ENCODE measurements around the gene HSD3B1.

DNA sequence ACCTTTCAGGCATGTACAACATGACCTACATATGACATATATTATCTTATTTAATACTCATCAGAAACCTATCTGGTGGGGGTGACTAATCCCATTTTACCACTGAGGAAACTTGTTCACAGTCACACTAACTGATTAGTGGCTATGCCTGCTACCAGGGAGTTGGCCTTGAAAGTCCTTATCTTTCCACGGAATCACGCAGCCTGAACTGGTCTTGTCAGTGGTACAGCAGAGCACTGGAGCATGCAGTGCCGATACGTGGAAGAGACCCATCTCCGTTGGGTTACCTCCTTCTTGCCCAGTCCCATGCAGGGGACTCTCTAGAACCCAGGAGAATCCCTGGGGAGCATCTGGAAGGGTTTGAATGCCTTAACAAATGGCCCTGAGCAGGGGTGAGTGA lies 8.2 kb downstream of the HSD3B1 start:
- TF ChIP-seq, protein P1, sequence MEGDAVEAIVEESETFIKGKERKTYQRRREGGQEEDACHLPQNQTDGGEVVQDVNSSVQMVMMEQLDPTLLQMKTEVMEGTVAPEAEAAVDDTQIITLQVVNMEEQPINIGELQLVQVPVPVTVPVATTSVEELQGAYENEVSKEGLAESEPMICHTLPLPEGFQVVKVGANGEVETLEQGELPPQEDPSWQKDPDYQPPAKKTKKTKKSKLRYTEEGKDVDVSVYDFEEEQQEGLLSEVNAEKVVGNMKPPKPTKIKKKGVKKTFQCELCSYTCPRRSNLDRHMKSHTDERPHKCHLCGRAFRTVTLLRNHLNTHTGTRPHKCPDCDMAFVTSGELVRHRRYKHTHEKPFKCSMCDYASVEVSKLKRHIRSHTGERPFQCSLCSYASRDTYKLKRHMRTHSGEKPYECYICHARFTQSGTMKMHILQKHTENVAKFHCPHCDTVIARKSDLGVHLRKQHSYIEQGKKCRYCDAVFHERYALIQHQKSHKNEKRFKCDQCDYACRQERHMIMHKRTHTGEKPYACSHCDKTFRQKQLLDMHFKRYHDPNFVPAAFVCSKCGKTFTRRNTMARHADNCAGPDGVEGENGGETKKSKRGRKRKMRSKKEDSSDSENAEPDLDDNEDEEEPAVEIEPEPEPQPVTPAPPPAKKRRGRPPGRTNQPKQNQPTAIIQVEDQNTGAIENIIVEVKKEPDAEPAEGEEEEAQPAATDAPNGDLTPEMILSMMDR (IDR thresholded peaks at IDR 0.05), result no peak
- TF ChIP-seq POLR2A (IDR thresholded peaks at IDR 0.05), result no peak

All from heart left ventricle (tissue), 13 donors.